GM21717 (cell line): ENCODE measurements around the gene ZBTB7C.
"Not testable (repeated sequence)": the region's sequence is repeated elsewhere in the genome, so short reads cannot be mapped to it uniquely, and the experiment has no call there.

Source experiments
- ATAC-seq: cut with Tn5 transposase; IDR thresholded peaks from one replicate; pipeline ENCODE4 v1.9.1; 2021; ENCODE audit warnings: mild to moderate bottlenecking, moderate library complexity; ENCODE audit not compliant: unreplicated experiment

ZBTB7C gene

GRCh38 chr18:48304906-48305693 is 104.1 kb downstream of the ZBTB7C start:
- no peak for ATAC-seq

GRCh38 chr18:48303883-48304282 is 105.3 kb downstream of the ZBTB7C start:
- no peak for ATAC-seq

GRCh38 chr18:48302736-48303135 is 106.4 kb downstream of the ZBTB7C start:
- ATAC-seq: no peak

- ATAC-seq: no peak
Measured at GRCh38 chr18:48300463-48300961, 108.7 kb downstream of the ZBTB7C start.

GRCh38 chr18:48297139-48297538 is 112.0 kb downstream of the ZBTB7C start:
- ATAC-seq: no peak

DNA sequence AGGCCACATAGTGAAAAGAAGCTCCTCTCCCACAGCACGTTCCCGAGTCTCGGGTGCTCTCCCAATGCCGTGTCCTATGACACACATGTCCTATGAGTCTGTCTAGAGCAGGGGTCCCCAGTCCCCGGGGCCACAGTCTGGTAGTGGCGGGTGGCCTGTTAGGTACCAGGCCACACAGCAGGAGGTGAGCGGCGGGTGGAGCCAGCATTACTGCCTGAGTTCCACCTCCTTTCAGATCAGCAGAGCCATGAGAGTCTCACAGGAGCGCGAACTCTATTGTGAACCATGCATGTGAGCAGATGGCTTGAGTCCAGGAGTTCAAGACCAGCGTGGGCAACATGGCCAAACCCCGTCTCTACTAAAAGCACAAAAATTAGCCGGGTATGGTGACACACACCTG is 112.6 kb downstream of the ZBTB7C start:
- ATAC-seq: no peak

- no peak for ATAC-seq
Measured at GRCh38 chr18:48295586-48296311, 113.4 kb downstream of the ZBTB7C start.

- ATAC-seq: no peak
Measured at GRCh38 chr18:48294899-48295585, 114.1 kb downstream of the ZBTB7C start.

DNA sequence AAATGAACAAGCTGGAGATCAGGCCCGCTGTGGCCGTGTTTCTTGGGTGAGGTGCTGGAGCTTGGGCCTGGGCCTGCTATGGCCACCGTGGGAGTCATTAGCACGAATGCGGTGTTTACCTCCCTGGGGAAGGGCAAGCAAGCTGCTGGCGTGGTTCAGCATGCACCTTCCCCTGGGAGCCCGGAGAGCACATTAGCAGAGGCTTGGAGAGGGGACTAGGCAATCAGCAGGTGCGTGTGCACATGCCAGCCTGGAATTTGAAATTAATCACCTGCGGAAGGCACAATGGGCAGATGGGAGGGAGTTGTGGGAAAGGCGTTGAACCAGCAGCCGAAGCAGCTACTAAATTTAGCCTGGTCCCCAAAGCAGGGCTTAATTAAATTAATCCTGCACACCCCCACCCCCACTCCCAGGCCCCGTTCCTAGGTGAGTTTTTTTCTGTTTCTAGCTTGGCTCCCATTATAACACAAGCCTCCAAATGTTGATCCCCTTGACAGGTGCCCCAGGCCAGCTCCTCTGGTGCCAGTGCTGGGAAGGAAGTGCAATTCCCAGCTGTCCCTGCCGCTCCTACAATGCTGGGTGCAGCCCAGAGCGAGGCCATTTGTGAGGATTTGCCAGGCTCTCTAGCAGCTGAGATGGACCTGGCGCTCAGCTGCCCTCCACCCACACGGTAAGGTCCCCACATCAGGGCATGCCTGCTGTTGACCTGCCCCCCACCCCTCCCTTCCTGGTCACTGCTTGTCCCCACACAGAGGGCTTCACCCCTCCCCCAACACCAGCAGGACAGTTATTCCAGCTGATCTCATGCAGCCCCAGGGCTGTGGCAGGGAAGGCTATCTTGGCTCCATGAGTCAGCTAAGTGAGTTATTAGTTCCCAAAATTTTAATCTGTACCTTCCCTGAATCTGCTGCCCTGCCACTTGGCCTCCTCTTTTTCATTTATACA is 115.0 kb downstream of the ZBTB7C start:
- ATAC-seq: no peak

GRCh38 chr18:48292782-48293424 is 116.3 kb downstream of the ZBTB7C start:
- ATAC-seq: no peak

- no peak for ATAC-seq
Measured at GRCh38 chr18:48292229-48292628, 117.0 kb downstream of the ZBTB7C start.

DNA sequence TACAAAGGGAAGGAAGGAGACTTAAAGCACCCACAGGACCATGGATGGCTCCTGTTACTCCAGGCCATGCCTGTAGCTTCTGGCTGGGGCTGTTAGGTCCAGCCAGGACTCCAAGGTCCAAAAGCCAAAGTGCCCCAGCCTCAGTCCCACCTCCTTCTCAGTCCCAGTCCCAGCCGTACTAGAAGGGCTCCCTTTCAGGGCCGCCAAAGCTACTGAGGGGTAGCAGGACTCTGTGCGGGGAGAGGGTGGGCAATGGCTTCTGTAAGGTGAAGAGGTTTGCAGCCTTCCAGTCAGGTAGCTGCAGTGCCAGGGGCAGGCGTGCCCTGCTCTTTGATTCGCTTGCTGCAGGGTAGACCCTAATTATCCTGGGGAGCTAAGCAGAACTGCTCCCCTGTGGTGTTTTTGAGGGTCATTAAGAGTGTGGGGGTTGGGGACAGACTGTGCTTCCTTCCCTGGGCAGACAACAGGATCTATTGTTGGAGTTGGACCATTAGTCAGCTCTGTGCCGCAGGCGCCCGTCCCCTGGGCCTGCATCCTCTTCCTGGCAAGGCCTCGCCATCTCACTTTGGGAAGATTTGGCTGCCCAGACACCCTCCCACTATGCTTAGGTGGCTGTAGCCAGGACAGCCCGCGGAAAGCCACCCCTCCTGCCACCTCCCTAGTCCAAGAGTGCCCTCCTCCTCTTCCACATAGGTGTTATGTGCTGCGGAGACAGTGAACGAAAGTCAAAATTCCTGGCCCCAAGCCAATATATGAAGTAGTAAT is 118.8 kb downstream of the ZBTB7C start:
- ATAC-seq: no peak

DNA sequence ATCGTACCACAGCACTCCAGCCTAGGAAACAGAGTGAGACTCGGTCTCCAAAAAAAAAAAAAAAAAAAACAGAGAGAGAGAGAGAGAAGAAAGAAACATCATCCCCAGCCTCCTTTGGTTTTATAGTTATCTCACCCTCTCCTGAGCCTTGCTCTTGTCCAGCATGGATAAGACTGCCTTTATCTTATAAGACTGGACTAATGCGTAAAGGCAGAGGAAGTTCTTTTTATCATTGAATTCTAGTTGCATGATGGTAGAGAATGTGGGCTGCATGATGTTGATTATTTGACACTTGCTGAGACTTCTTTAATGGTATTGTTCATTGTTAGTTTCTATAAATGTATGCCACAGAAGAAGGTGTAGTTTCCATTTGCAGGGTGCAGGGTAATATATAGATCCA is 124.4 kb downstream of the ZBTB7C start:
- ATAC-seq: no peak

DNA sequence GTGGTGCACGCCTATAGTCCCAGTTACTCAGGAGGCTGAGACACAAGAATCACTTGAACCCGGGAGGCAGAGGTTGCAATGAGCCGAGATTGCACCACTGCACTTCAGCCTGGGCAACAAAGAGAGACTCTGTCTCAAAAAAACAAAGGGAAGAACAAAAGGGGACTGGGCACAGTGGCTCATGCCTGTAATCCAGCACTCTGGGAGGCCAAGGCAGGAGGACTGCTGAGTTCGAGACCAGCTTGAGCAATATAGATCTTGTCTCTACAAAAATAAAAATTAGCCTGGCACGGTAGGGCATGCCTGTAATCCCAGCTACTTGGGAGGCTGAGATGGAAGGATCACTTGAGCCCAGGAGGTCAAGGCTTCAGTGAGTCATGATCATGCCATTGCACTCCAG is 125.2 kb downstream of the ZBTB7C start:
- ATAC-seq: not testable (repeated sequence)

GRCh38 chr18:48281460-48281859 is 127.7 kb downstream of the ZBTB7C start:
- ATAC-seq: not testable (repeated sequence)

- ATAC-seq: no peak
Measured at GRCh38 chr18:48279312-48279711, 129.9 kb downstream of the ZBTB7C start.

DNA sequence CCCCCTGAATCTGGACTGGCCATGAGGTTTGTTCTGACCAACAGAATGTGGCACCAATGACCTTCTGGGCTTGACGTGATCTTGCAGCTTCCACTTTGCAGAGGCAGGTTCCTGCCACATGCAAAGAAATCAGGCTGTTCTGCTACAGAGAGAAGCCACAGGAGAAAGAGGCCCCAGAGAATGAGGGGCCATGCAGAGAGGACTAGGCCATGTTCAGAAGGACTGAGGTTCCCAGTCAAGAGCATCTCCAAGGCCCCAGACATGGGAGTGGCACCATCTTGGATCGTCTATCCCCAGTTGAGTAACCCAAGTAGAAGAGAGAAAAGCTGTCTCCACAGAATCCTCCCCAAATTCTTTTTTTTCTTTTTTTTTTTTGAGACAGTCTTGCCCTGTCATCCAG is 131.1 kb downstream of the ZBTB7C start:
- no peak for ATAC-seq

DNA sequence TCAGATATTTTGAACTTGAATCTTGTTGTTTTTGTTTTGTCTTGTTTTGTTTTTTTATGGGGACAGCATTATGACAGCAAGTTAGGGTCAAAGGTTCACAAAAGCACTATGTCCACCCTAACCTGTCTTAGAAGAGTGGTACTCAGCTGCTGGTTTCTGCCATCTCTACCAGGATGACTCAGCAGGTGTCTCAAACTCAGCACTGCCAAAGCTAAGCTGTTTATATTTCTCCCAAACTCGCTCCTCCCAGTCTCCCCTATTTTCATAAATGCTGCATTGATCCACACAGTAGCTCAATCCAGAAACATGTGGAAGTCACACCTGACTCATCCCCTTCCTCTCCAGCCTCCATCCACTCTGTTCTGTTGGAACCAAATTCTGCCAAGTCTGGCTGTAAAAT is 134.9 kb downstream of the ZBTB7C start:
- ATAC-seq: no peak

DNA sequence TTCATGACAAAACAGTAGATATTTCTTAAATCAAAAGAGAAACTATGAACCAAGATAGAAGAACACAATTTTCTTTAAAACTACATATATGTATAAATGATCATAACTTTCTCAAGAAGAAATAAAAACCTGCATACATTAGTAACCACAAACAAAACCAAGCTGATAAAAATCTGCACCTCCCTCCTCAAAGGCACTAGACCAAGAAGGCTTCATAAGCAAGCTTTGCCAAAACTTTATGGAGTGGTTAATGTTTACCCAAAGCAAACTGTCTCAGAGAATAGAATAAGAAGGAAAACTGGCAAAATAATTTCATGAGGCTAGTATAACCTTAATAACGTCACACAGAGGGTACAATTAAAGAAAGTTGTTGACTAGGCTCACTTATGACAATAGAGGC is 138.3 kb downstream of the ZBTB7C start:
- ATAC-seq: no peak
